Measurements from ENCODE around the gene KRT74.

The KRT74 gene

DNA sequence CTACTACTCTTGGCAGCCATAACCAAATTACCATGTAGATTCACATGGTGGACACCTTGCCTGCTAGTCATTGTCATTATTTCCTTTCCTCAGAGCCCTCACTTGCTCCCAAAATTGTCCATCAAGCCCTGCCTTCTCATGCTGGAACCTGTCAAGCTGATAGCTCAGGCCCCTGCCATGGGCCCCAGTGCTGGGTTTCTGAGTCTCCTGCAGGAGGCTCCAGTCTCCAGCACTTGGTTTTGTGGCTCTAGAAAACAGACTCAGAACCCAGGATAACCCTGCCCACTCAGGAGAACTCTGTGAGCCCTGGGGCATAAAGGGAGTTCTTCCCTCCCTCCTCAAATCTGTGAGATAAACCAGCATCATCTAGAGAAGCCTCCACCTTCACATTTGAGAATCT lies 31.5 kb downstream of the KRT74 start:
- no peak for DNase-seq (ENCODE audit: extremely low spot score, insufficient read length, low read depth)
- FAIRE-seq, result no peak

DNA sequence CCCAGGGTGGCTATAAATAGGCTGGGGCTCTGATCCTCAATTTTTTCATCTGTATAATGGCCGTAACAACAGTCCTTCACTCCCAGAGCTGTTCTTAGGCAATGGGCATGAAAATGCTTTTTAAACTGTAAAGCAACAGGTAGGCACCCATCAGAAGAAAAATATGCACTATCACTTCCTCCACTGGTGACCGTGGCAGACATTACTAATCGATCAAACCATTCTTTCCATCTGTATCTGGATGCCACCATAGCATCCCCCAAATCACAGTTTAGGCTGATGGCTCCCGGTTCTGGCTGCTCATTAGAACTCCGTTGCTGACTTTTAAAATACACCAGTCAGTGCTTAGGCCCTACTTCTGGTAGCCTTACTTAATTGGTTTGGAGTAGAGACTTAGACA lies 31.9 kb downstream of the KRT74 start:
- no peak for DNase-seq (ENCODE audit: extremely low spot score, insufficient read length, low read depth)
- no peak for FAIRE-seq

DNA sequence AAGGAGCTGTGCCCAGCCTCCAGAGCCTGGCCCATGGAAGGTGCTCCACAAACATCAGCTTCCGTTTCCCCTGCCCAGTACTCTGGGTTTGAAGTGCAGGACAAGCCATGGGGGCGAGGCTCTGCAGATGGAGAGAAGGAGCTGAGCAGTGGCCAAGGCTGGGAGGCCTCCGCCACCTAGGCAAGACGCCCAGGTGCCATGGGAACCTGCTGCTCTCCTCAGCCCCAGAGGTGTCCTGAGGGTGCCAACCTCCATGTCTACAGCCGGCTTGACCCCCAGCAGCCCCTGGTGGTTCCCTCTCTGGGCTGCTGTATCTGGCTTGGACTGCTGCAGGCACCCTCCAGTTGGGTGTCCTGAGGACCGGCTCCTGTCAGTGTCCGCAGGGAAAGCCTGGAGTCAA lies 33.1 kb downstream of the KRT74 start:
- FAIRE-seq, result no peak
- no peak for DNase-seq (ENCODE audit: extremely low spot score, insufficient read length, low read depth)

DNA sequence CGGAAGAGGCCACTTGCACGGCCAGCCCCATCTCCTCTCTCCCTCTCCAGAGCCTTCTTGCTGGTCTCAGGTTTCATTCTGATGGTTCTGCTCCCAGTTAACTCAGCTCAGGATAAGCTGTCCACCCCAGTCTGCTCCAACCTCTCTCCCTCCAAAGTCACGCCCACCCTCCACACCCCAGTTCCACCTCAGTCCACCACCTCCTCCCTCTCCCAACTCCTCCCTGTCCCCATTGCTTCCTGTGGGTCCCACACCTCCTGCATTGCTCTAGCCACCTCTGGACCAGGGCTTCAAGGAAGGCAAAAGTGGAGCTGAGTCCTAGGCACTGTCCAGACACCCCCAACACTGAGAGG lies 33.8 kb downstream of the KRT74 start:
- DNase-seq (ENCODE audit: extremely low spot score, insufficient read length, low read depth), result no peak
- FAIRE-seq, result no peak

DNA sequence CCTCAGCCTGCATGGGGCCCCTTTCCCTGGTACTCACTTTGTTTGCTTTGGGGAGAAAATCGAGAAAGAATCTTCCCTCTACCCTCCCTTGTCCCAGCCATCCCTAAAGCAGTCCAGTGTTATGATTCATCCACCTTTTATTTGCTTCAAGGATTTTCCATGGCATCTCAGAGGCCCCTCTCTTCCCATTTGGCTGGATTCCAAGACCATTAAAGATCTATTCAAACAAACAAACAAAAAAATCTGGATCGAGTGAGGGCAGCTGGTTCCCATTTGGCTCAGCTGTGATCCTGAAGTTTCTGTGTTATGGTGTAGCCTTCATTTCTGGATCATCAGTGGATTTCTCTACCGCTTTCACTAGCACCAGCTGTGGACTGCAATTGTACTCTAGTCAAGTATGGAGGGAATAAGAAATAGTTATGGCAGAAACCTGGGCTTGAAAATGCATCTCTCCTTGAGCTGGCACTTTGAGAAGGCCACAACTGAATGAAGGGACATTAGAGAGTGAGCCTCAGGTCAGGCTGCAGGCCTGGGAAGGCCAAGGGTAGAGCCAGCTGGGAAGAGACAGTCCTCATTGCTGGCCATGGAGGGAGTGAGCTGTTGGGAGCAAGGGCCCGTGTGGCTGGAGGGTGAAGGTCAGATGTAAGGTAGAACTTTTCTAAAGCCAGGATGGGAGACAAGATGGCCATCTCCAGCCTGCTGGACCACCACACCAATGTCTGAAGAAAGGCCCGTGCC lies 34.4 kb downstream of the KRT74 start:
- DNase-seq (ENCODE audit: extremely low spot score, insufficient read length, low read depth) (no peak), FAIRE-seq (no peak)

DNA sequence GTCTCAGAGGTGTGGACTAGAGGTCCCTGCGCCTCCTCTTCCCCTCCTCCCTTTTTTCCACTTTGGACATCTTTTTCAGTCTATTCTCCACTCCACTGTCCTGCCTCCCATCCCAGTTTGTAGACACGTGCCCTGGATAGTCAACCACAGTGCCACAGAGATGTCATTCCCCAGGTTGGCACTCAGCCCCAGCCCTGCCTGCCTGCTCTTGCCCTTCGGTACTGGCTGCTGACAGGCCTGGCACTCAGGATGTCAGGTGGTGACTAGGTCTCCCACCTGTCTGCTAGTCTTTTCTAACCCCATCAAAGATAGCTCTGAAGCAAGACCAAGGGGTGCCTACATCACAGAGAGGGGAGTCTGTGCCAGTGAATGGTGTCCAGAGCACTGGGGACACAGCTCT lies 36.5 kb downstream of the KRT74 start:
- DNase-seq (ENCODE audit: extremely low spot score, insufficient read length, low read depth) (no peak), FAIRE-seq (no peak)

DNA sequence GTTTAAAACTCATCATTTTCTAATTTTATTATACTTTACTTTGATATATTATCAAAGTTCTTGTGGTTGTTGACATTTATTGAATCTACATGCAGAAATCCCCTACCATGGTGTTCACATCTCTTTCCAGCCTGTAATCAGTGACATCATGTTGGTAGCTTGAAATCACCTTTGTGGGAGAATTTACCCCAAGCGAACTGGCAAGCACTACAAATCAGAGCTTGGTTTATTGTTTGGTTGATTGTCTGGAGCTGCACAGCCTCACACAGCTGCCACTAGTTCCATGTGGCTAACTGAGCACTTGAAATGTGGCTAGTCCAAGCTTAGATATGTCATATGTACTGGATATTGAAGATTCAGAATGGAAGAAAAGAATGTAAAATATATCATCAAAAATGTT lies 38.1 kb downstream of the KRT74 start:
- FAIRE-seq (no peak), DNase-seq (ENCODE audit: extremely low spot score, insufficient read length, low read depth) (no peak)

DNA sequence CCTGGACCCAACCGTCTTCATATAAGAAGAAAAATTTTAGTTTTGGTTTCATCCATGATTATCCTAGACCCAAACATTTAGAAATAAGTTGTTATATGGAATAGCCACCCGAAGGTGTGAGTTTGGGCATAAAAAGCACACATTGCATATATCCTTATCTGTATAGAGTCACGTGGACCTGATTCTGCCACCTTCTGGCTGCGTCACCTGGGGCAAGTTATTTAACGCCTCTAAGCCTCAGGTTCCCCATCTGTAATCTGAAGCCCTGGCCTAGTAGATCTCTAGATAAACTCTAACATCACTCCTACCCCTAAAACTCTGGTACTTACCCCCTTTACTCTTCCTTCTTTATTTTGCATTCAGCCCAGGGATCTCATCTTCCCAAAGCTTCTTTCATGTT lies 39.2 kb downstream of the KRT74 start:
- FAIRE-seq (no peak), DNase-seq (ENCODE audit: extremely low spot score, insufficient read length, low read depth) (no peak)

DNA sequence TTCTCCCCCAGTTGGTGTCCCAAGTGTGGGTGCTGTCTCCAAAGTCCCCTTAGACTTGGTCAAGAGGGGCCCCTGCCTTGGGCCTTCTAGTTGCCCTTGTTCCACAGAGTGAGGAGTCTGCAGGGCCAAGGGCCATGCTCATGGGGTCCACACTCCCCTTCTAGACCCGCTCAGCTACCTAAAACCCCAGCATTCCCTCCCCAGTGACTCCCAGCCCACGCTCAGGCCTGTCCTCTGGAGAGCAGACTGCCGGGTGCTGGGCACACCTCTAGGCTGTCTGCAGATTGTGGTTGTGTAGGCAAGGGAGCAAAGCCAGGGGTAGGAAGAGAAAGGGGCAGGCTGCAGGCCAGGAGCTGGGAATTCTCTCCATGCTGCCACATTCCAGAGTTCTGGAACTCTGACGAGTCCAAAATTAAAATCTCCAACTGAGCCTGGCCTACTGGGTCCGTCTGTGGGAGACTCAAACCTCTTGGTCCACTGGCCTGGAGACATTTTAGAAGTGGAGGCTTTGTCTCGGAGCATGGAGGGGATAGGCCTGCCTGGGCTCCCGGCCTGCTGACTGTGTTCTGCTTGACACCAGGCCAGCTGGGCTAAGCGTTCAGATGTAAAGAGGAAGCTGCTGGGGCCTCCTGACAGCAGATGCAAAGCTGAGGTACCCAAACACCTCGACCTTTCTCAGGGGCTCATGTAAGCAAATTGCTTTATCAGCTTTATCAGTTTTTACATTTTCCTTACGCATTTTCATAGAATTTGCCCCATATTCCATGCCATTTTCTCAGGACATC lies 39.8 kb downstream of the KRT74 start:
- DNase-seq (ENCODE audit: extremely low spot score, insufficient read length, low read depth) (no peak), FAIRE-seq (no peak)

DNA sequence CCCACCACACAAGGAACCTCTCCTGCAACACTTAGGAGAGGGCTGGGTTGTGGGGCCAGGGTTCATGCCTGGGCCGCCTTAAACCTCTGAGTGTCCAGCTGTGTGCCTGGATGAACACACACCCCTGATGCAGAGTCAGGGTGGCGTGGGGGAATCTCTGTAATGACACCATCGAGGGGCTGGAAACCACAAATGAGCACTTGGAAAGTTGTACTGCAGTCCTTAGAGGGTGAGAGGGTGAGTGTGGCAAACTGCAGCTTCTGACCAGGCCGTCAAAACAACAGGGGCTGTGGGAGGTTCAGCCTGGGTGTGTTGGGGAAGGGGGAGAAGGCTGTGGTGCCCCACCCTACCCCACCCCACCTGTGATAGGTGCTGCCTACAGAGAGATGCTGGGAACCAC lies 41.0 kb downstream of the KRT74 start:
- FAIRE-seq, result no peak
- no peak for DNase-seq (ENCODE audit: extremely low spot score, insufficient read length, low read depth)

DNA sequence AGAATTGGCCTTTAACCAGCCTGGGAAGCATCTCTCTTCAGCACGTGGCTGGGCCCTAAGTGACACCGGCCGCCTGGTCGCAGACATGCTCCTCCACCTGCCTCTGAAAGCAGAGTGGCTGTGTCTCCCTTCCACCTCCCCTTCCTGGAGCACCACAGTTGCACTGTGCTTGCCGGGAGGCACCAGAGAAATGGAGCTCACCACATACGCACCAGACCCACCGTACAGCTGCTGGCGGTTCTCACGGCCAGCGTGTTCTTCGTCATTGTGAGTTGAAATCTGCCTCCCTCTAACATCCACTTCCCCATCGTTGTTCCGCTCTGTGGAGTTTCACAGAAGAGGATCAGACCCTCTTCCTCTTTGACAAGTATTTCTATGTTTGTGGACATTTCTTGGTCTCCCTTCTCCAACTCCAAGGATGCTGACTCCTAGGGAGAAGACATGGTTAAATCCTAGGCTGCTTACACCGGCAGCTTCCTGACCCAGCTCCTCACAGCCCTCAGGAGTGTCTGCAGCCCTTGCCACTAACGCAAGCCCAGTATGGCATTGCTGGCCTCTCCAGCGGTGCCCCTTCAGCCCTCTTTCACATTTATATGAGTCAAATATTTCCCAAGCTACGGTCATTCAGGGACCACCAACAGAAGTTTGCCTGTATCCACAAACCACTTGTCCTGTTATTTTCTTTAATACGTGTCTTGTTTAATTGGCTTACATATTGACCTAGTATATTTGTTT lies 41.9 kb downstream of the KRT74 start:
- DNase-seq (ENCODE audit: extremely low spot score, insufficient read length, low read depth), result no peak
- FAIRE-seq, result no peak

DNA sequence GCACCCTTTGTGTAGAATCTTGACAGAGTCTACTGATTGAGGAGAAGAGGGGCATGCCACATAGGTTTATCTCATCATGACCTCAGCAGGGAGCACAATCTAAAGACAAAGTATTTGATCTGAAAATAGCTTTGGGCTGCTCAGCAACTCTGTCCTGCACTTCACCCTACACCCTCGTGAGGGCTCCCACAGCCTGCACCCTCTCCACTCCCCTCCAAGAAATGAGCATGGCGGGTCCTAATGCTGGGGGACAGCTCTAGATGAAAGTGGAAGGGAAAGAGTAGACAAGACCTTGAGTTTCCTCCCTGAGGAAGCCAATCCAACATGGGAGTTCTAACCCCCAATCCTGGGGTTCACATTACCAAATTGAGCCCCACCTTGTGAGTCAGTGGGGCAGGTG lies 42.7 kb downstream of the KRT74 start:
- FAIRE-seq, result no peak
- DNase-seq (ENCODE audit: extremely low spot score, insufficient read length, low read depth), result no peak

DNA sequence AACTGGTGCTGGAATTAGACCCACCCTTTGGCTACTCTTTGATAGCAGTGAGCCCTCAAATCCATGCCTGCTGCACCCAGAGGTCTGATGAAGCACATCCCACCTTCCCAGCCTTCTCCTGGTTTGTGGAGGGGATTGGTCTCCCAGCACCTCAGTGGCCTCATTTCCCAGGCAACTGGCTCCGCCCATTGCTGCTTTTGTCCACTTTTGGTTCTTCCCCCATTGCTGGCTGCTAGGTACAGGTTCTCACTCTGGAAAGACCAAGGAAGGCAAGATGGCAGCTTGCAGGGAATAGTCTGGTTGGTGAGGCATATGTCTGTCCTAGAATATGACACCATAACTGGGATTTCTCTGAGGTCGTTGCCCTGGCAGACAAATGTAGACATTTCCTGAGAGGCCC lies 43.3 kb downstream of the KRT74 start:
- no peak for DNase-seq (ENCODE audit: extremely low spot score, insufficient read length, low read depth)
- no peak for FAIRE-seq

DNA sequence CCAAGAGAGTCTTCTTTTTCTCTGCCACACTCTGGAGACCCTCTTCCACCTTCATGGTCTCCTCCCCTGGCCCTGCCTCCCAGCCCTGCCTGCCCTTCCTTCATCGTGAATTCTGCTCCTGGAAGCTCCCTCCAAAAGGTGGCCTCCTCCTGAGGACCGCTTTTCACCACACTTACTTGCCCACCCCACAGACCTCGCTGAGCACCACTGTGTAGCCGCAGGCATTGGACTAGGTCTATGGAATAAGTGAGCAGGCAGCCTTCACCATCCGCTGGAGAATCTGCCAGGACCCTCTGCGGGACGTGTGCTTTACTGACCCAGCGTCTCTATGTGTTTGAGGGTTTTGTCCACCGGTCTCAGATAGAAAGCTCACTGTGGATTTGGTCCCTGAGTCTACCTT lies 43.8 kb downstream of the KRT74 start:
- DNase-seq (ENCODE audit: extremely low spot score, insufficient read length, low read depth) (no peak), FAIRE-seq (no peak)

DNA sequence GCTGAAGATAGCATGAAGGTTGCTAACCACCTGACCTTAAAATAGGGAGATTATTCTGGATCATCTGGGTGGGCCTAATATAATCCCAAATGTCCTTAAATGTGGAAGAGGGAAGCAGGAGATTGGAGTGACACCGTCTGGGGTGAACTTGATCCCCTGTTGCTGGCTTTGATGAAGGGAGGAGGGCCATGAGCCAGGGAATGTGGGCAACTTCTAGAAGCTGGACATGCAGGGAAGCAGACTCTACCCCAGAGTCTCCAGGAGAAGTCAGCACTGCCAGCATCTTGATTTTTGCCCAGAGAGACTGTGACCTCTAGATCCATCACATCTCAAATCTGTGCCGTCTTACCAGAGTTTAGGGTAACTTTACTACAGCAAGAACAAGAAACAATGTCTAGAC lies 44.2 kb downstream of the KRT74 start:
- FAIRE-seq, result no peak

DNA sequence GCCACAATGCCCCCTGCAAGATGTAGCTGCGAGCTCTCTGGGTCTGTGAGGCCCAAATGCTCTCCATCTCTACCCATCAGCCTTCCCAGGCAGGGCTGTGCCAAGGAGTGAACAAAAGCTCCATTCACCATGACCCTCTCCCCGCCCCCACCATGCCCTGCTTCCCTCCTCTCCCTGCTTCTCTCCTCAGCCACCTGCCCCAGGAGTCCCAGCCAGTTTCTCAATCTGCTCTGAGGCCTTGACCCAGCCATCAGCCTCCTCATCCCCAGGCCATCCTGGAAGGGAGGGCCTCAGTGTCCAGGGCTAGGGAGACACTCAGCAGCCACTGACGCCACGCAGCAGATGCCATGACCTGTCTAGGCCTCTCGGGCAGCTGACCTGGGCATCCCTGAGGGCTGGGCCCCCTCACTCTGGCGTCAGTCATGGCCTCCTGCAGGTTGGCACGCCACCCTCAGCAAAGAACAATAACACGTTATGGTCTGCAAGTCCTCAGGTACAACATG lies 45.0 kb downstream of the KRT74 start:
- FAIRE-seq (no peak), DNase-seq (ENCODE audit: extremely low spot score, insufficient read length, low read depth) (no peak)

More for the DNA sequence above, 44.2 kb downstream of the KRT74 start:
- no peak for DNase-seq (ENCODE audit: extremely low spot score, insufficient read length, low read depth)

DNA sequence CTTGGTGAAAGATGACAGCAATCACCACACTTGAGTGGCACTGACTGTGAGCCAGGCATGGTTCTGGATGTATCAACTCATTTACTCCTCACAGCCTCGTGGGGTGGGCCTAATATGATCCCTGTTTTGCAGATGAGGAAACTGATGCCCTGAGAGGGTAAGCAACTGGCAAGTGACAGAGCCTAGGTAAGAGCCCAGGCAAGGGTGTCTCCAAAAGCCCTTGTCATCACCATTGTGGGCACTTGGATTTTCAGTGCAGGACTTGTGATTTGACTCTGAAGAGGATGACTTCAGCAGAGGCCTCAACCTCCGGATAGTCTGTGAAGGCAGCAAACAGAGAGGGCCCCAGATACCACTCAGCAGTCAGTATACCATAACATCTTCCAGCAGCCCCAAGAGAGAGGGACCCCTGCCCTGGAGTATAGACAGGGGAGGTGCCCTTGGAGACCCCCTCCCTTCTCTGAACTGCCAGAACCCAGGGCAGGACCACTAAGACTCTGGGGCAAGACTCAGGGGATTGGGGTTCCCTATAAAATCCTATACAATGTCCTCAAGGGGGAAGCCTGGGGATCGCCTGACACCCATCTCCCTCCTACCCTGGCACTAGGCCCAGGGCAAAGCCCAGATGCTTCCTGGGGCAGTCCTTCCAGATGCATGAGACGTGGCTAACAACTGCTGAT lies 46.4 kb downstream of the KRT74 start:
- DNase-seq (ENCODE audit: extremely low spot score, insufficient read length, low read depth), result no peak
- no peak for FAIRE-seq

DNA sequence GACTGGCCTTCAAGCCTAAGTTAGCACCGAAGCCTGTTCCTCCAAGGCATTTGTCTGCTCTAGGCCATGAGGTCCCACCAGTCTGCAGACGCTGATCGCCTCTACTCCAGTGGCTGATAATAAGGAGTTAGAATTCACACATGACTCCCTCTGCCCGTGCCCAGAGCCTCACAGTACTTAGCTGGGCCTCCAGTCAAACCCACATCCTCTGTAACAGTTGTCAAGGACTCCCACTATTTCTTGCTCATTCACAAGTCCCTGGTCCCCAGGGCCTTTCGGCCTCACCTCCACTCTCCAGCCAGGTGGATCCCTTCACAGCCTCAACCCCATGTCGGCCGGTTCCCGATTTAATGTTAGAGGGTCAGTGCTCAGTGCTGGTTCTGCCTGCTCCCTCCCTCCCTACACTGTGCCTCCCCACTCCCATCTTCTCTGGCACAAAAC lies 47.1 kb downstream of the KRT74 start:
- DNase-seq (ENCODE audit: extremely low spot score, insufficient read length, low read depth), result no peak
- no peak for FAIRE-seq

DNA sequence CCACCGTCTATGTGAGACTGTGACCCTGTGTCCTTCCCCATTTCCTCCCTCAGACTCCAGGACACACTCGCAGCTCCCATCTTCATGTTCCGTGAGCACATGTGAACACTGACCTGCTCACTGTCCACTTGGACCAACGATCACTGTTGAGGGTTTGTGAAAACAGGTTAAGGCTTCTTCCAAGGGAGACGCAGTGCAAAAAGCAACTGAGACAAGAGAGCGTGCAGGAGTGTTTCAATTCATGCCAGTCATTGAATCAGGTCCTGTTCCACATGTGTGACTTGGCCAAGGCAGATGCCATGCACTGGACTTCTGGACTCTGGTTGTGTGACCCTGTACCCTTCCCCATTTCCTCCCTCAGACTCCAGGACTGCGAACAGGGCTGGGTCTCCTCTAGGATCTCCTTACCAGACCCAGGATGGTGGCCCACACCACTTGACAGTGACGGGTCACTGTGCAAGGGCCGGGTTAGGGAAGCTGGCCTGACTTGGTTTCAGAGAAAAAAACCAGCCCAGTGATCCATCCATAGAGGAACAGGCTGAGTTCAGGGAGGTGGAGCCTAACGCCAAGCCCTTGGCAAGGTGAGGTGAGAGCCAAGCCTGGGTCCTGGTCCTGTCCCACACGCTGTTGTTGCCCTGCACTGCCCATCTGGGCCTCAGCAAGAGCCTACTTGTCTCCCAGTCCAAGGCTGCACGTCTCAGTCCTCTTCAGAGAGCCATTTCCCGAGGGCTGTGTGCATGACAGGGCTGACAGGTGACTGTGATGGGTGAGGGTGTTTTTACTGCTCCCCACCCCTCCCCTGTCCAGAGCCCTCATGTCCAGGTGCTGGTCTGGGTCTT lies 47.8 kb downstream of the KRT74 start:
- FAIRE-seq, result no peak
- DNase-seq (ENCODE audit: extremely low spot score, insufficient read length, low read depth), result no peak

All from GM18507 (cell line).